GM21737 (cell line): Measurements from ENCODE around the gene LCN6.
"Not testable (repeated sequence)": the region's sequence is repeated elsewhere in the genome, so short reads cannot be mapped to it uniquely, and the experiment has no call there.

Experiments used
- ATAC-seq: cut with Tn5 transposase; IDR thresholded peaks from one replicate; pipeline ENCODE4 v1.9.1; 2021; ENCODE audit warnings: mild to moderate bottlenecking, moderate library complexity; ENCODE audit not compliant: unreplicated experiment

LCN6 gene

DNA sequence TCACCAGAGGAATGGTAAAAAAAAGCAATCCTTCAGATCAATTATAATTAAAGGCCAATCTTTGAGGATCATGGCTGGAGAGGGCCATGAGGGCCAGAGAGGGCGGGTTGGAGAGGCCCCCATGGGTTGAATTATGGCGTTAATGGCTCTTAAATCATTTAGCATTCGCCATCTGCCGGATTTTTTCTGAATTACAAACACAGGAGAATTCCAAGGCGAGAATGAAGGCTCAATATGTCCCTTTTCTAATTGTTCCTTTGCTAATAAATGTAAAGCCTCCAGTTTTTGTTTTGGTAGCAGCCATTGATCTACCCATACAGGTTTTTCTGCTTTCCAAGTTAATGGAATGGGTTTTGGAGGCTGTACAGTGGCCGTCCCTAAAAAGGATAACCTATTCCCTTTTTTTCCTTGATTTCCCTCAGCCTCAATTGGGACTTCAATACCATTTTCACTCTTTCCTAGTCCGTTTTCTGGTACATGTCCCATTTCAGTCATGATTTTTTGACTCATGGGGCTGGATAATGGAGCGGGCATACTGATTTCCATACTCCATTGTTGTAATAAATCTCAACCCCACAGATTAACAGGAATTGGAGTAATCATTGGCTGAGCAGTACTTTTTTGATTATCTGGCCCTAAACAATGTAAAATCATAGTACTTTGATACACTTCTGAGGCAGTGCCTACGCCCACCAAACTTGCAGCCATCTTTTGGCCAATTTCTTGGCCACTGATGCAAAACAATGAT lies 36.1 kb upstream of the LCN6 start:
- ATAC-seq: no peak

DNA sequence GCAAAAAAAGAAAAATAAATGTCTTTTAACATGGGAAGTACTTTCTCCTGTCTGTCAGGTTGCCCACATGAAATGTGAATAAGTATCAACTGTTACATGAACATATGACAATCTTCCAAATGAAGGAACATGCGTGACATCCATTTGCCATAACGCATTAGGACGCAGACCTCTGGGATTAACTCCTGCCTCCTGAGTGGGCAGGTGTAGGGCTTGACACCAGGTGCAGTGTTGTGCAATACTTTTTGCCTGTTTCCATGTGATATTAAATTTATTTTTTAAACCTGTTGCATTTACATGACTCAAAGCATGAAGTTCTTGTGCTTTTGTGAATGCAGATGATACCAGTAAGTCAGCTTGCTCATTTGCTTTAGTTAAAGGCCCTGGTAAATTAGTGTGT lies 34.1 kb upstream of the LCN6 start:
- no peak for ATAC-seq

DNA sequence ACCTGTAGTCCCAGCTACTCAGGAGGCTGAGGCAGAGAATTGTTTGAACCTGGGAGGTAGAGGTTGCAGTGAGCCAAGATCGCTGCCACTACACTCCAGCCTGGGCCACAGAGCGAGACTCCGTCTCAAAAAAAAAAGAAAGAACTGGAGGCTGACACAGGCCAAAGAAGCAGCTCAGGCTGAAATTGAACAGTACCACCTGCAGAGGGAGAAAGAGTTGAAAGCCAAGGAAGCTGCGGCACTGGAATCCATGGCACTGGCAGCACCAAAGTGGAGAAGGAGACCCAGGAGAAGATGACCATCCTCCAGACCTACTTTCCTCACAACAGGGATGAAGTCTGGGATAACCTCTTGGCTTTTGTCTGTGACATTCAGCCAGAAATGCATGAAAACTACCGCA lies 31.5 kb upstream of the LCN6 start:
- no peak for ATAC-seq

DNA sequence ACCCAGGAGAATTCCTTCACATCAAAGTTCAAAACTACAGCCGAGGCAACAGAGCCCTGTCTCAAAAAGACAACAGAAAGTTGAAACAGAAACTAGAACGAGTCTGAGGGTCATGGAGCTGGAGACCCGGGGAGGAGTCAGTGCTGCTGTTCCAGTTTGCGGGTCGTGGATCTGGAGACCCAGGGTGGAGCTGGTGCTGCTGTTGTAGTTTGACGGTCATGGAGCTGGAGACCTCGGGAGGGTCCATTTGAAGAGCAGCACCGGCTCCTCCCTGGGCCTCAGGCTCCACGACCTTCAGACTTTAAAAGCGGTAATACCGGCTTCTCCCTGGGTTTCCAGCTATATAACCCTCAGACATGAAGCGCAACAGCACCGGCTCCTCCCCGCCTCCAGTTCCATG lies 29.0 kb upstream of the LCN6 start:
- no peak for ATAC-seq

DNA sequence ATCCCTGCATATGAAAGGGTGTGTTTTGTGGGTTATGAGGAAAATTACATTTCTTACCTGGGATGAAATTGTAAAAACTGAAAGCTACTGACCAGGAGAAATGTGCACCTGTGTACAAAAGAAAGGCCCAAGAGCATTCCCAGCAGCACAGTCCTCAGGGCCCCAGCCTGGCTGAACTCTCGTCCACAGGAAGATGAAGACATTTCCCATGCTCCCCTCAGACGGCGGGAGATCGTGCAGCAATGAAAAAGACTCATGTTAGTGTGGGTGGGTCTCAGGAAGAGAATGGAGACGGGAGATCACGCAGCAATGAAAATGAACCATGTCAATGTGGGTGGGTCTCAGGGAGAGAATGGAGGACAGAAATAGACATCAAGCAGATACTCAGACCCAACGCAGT lies 28.6 kb upstream of the LCN6 start:
- no peak for ATAC-seq

DNA sequence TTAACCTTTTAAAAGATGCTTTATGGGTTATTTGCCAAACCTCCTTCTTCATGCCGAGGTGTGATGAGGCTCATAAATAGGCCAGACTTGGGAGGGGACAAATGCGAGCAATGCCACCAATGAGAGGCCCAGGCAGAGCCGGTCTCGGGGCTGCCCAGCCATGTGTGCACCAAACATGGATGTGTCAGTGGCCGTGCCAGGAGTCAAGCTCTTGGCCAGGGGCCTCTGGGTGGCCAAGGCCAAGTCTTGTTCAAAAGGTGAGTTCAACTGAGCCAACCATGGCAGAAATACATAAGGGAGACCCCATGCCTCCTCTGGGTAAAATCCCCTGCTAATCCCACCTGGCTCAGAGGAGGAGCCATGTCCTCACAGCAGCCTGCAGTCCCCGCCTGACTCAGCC lies 26.9 kb upstream of the LCN6 start:
- no peak for ATAC-seq

DNA sequence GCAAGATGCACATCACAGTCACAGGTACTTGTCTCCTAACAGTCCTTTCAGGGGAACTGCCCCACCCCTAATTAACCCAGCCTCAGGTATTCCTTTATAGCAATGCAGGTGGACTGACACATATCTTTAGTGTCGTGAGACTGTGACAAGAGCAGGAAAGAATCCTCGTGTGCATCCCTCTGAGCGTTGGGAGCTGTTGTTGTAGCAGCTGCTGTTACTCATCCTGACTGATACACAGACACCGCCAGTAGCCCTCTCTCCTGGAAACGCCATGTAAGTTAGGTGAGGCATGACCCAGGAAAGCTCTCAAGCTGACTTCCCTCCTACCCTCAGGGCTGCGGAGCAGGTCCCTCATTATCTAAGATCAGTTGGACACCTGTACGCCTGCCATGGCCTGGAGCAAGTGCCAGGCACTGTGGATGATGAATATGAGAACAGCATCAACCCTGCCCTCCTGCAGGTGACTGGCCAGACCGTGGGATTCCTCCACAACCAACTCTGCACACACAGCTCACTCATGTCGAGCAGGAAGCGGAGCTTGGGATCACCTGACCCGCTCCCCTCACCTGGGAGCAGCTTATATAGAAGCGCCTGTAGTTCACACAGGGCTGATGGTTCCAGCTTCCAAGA lies 26.2 kb upstream of the LCN6 start:
- no peak for ATAC-seq

DNA sequence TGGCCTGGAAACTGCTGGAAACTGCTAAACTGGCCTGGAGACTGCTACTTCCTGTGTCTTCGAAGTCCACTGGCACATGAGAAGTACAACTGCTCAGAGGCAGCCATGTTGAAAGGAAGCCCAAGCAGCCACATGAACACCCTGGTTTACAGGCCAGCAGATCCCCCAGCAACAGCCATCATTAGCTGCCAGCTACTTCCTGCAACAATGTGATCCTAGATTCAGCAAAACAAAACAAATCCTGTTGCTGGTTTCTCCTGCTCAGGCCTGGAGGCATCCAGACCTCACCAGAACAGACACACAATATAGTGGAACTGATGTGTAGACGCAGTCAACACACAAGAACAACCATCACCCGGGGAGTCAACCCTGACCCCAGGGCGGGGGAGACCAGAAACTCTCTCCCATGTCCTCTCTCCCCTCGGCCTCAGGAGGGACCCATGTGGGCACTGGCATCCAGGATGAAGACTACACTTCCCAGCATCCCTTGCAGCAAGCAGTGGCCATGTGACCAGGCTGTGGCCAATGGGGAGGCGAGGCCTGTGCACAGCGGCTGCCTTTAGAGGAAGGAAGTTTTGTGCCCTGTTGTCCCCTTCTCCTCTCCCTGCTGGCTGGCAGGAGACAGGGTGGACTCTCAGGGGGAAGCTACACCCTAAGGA lies 25.2 kb upstream of the LCN6 start:
- no peak for ATAC-seq

DNA sequence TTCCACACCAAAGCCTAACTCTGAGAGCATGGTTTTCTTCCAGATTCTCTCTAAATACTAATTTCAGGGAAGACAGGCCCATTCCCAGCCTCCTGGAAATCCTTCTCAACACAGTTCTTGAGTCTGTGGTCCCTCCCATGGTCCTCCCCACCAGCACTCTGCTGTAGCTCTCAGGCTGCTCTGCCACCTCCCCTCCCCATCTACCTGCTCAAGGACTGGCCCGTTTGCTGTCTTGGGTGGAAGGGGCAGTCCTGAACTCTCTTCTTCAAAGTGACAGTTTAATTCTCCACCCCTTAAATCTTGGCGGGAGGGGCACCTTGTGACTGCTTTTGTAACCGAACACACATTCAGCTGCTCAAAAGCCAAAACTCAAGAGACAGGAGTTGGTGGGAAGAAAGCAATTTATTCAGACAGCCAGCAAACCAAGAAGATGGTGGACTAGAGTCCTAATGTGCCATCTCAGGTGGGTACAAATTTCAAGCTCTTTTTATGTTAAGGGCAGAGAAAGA lies 23.6 kb upstream of the LCN6 start:
- no peak for ATAC-seq

DNA sequence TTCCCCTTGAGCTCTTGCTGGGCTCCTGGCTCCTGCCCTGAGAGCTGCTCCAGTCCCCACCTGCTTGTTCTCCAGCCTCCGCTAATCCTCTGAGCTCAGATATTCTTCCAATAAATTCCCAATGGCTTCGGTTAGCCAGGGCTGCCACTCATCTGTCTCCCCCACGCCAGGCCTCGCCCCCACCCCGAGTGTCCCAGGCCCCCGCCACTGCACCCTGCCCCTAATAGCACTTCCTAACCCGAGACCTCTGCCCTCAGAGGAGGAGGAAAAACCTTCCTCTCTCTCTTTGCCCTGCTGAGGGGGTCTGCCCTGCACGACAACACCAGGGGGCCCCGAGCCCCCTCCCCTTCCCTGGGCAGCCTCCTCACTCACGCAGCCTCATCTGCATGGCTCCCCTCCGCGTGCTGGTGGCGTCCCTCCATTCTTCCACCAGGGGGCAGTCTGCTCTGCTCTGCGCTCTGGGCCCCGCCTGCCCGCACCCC lies 21.4 kb upstream of the LCN6 start:
- no peak for ATAC-seq

DNA sequence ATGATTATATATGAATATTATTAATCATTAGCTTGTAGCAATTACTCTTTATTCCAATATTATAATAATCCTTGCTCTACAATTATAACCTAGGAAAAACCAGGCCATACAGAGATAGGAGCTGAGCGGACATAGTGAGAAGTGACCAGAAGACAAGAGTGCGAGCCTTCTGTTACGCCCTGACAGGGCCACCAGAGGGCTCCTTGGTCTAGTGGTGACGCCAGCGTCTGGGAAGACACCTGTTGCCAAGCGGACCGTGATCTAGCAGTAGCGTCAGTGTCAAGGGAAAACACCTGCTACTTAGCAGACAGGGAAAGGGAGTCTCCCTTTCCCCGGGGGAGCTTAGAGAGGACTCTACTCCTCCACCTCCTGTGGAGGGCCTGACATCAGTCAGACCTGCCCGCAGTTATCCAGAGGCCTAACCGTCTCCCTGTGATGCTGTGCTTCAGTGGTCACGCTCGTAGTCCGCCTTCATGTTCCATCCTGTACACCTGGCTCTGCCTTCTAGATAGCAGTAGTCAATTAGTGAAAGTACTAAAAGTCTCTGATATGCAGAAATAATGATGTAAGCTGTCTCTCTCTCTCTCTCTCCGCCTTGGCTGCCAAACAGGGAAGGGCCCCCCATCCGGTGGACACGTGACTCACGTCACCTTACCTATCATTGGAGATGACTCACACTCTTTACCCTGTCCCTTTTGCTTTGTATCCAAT lies 18.2 kb upstream of the LCN6 start:
- not testable (repeated sequence) for ATAC-seq

DNA sequence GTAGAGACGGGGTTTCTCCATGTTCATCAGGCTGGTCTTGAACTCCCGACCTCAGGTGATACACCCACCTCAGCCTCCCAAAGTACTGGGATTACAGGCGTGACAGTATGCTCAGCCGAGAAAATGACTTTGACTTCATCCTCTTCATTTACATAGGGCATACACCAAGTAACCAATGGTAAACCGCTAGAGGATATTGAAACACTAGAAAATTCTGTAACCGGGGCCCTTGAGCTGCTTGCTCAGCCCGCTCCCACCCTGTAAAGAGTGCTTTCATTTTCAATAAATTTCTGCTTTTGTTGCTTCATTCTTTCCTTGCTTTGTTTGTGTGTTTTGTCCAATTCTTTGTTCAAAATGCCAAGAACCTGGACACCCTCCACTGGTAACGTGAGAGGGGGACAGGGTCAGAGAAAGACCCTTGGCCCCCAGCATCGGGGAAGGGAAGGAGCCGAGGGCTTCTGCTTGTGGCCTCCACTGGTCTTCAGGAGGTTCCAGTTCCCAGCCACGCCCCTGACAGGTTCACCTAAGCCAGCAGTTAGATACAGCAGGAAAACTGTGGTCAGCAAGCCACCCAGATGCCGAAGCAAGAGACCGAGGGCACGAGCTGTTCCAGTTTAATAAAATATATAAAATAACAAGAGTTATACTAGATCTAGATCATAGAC lies 17.6 kb upstream of the LCN6 start:
- peak; percentile 51 for ATAC-seq

DNA sequence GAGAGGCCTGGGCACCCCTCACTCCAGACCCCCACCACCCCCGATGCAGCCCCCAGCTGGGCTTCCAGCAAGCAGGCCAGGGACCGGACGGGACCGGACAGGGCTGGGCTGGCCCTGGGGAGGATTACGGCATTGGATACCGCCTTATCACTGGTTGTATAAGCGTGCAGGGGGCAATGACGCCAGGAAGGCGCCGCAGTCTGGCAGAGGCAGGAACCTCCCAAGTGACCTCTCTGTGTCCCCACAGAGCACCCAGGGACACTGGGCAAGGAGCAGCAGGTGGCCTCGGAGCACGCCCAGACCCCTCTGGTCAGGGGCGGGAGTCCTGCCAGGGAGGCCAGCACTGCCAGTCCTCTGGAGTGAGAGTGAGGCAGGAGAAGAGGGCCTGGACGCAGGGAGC lies 16.7 kb upstream of the LCN6 start:
- ATAC-seq: no peak

DNA sequence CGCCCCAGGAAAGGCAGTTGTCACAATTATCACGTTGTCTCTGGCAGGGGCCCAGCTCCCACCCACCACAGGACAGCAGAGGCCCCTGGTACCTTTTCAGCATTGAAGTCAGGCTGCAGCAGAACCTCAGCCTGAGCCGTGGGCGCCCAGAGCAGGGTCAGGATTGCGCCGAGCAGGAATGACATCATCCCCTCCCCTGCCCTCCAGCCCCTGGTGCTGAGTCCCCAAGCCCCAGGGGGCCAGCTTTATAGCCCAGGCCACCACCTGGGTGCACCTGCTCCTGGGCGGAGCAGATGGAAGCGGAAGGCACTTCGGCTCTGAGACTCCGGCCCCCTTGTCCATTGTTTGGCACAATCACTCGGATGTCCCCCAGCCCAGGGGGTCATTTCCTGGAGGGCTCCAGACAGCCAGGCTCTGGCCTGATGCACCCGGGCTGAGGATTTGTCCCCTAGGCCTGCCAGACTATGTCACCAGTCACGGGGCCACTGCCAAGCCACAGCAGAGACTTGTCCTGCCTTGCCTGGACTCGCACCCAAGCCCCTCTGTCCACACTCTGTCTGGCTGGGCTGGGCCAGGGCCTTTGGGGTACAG lies 16.1 kb upstream of the LCN6 start, which contains the start of gene LCN15:
Gene LCN15, minus strand, starts transcription at position 218 of the 591 bp plus-strand sequence. Its CDS starts 30 bp downstream, at position 188.
- ATAC-seq: no peak

DNA sequence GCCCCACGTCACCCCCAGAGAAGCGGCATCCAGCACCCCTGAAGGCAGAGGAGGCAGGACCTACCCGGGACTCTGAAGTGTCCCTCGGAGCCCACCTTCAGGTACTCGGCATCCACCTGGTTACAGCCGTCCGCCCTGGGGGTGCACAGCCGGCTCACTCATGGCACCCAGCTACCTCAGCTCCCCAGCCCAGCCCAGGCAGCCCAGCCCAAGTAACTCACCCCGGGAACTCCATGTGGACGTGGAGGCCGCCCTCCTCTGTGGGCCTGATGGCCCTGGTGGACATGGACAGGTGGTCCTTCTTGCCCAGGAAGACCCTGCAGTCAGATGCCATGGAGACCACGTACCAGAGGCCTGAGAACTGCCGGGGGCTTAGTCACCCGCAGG lies 15.3 kb upstream of the LCN6 start:
- no peak for ATAC-seq

DNA sequence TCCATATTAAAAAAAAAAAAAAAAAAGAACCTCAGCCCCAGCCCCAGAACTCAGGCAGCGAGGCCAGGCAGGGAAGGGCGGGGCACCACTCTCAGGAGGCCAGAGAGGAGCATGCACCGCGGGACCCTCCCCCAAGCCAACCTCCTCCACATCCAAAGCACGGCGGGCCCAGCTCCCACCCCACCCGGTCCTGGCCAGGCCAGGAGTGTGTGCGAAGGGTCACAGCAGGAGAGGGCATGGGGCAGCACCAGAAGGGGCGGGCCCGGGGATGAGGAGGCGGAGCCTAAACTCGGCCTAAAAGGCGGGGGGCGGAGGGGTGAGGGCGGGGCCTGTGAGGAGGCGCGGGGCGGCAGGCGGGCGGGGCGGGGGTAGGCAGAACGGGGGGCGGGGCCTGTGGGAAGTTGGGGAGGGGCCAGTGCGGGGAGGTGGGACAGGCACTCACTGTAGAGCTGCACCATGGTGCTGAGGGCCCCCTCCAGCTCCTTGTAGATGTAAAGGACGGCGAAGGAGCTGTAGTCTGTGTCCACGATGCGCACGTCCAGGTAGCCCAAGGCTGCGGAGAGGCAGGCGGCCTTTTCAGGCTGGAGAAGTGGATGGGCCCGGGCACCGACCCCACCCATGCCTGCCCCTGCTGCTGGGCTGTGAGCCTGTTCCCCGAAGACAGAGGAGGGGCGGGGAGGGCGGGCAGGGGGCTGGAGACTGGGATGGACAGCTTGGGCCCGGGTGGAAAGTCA lies 14.8 kb upstream of the LCN6 start:
- ATAC-seq: no peak

DNA sequence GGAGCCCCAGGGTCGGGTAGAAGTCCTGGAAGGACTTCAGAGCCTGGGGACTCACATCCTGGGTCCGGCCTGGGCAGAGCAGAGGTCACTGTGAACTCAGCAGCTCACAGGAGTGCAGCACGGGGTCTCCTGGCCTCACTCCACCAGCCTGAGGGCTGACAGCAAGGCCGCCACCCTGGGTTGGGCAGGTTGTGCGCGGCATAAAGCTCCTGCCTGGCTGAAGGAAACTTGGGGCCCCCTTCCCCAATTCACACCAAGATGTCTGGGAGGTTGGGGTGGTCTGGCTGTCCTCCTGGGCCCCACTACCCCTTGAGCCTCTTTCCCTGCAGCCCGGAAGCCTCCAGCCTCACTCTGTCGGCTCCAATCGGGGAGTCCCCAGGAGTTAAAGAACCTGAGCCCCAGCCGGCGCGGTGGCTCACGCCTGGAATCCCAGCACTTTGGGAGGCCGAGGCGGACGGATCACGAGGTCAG lies 13.9 kb upstream of the LCN6 start:
- ATAC-seq: no peak

DNA sequence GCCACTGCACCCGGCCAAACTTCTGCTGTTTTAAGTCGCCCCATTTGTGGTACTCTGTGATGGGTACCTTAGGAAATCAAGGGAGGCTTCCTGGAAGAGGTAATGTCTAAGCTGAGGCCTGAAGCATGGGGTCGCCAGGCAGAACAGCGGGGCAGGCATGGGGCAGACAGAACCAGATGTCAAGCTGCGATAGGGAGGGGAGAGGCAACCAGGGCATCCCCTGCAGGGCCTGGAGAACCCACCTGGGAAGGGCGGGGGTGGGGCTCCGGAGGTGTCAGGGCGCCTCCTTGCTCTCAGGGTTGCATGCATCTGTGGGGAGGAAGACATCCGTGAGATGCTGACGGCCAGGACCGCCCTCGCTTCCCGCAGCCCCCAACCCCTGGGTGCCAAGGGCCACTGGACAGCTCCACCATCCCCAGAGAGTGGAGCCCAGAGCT lies 13.2 kb upstream of the LCN6 start:
- ATAC-seq: no peak

DNA sequence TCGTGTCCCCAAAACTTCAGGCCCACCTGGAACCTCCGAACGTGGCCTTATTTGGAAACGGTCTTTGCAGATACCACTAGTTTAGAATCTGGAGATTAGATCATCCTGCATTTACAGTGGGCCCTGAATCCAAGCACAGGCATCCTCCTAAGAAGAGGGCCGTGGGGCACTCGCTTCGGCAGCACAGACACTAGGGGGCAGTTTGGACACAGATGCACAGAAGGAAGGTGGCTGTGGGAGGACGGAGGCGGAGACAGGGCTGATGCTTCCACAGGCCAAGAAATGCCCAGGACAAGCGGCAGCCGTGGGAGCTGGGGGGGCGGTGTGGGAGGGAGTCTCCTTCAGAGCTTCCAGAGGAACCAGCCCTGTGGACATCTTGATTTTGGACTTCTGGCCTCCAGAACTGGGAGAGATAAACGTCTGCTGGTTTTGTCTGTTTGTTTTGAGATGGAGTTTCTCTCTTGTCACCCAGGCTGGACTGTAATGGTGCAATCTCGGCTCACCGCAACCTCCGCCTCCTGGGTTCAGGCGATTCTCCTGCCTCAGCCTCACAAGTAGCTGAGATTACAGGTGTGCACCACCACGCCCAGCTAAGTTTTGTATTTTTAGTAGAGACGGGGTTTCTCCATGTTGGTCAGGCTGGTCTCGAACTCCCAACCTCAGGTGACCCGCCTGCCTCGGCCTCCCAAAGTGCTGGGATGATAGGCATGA lies 12.7 kb upstream of the LCN6 start:
- not testable (repeated sequence) for ATAC-seq
